Mammary epithelial cell (primary cell): ENCODE results near the gene GALK2.

ENCODE experiments used
- CTCF ChIP-seq, 2 donors: IDR thresholded peaks in 1 of 2; conservative IDR thresholded peaks in 1 of 2; 2 replicates each; pipeline ENCODE4 v1.5.1; 2011 to 2012; ENCODE audit warnings: inconsistent platforms in 2 of 2, low read length in 2 of 2, mild to moderate bottlenecking in 2 of 2, control low read depth in 1 of 2, low read depth in 1 of 2; ENCODE audit not compliant: insufficient read depth in 1 of 2; ENCODE audit errors: extremely low read depth in 1 of 2
- EZH2 ChIP-seq: IDR thresholded peaks from 2 replicates; pipeline ENCODE4 v1.6.1; 2012; ENCODE audit warnings: low read length, inconsistent platforms, borderline replicate concordance

DNA sequence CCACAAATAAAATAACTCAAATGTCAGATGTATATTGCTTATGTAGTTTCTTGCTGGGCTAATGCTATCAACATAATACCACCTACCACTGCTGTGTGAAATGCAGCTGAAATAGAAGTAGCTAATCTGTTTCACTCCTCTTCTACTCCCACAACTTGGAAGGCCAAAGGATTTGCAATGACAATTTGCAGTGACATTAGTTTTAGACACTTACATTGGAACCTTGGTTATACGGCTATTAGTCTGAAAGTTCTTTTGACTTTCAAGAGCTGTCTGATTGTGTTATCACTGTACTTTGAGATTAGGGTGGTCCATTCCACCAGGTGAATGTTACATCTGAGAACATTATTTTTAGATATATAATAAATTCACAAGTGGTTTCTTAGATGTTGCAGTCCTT is 48.1 kb upstream of the GALK2 start:
- TF ChIP-seq CTCF (conservative IDR thresholded peaks at IDR 0.05 in 1 of 2, IDR thresholded peaks at IDR 0.05 in 1 of 2; ENCODE audit: extremely low read depth in 1 of 2, insufficient read depth in 1 of 2, low read depth in 1 of 2, low read length in 2 of 2) (no peak), EZH2 (no peak)
